Hepatocyte (in vitro differentiated cells): ENCODE results near the gene COMP.

Source experiments
- CTCF ChIP-seq: fragments of 200-600 bp; sonication (generic); IDR thresholded peaks from 2 replicates; pipeline ENCODE4 v1.5.1; 2016; ENCODE audit warnings: antibody characterized with exemption, mild to moderate bottlenecking; ENCODE audit not compliant: poor library complexity
- EZH2 ChIP-seq: fragments of 200-600 bp; sonication (generic); IDR thresholded peaks from 2 replicates; pipeline ENCODE4 v1.6.1; 2016; ENCODE audit warnings: antibody characterized with exemption, mild to moderate bottlenecking, borderline replicate concordance

GRCh38 chr19:18780631-18781030 lies 10.5 kb downstream of the COMP start:
- no peak for TF ChIP-seq CTCF
- no peak for TF ChIP-seq EZH2
